HepG2 (cell line): ENCODE measurements around the gene LAMB4. TPM values are rescaled to one million over a fixed set of nuclear protein-coding genes. Genes with fewer than 3 reads are reported as not detected.

Experiments
- BCL6 ChIP-seq: IDR thresholded peaks from 2 replicates; pipeline ENCODE4 v1.6.1; 2016; ENCODE audit warnings: missing genetic modification reagents, missing compliant biosample characterization
- CHD2 ChIP-seq: IDR thresholded peaks from 2 replicates; pipeline ENCODE4 v1.6.1; 2011; ENCODE audit warnings: low read depth, low read length, improper control_type of control experiment
- CSRNP1 ChIP-seq: sonication (generic); formaldehyde crosslinking; IDR thresholded peaks from 2 replicates; pipeline ENCODE4 v1.8.1; 2023; ENCODE audit warnings: mild to moderate bottlenecking, missing genetic modification reagents
- DR1 ChIP-seq: sonication (generic); formaldehyde crosslinking; IDR thresholded peaks from 2 replicates; pipeline ENCODE4 v1.8.0; 2021; ENCODE audit warnings: mild to moderate bottlenecking, missing genetic modification reagents, inconsistent platforms
- EP300 ChIP-seq, 3 experiments: sonication (generic) in 1 of 3; formaldehyde crosslinking in 1 of 3; IDR thresholded peaks; 2 replicates each; pipeline versions ENCODE4 v1.5.1 to v1.6.1; 2011 to 2020; ENCODE audit warnings: low read depth in 2 of 3, low read length in 2 of 3, borderline replicate concordance in 1 of 3, improper control_type of control experiment in 1 of 3, mild to moderate bottlenecking in 1 of 3, missing genetic modification reagents in 1 of 3, moderate library complexity in 1 of 3
- HBP1 ChIP-seq: IDR thresholded peaks from 2 replicates; pipeline ENCODE4 v1.6.1; 2016; ENCODE audit warnings: low read depth, control low read depth
- HHEX ChIP-seq: IDR thresholded peaks from 2 replicates; pipeline ENCODE4 v1.6.1; 2016; ENCODE audit warnings: control low read depth
- HNF4A ChIP-seq: sonication (generic); formaldehyde crosslinking; IDR thresholded peaks from 2 replicates; pipeline ENCODE4 v1.4.0; 2020; ENCODE audit warnings: missing genetic modification reagents
- MAF1 ChIP-seq: sonication (generic); formaldehyde crosslinking; IDR thresholded peaks from 2 replicates; pipeline ENCODE4 v1.5.0; 2020; ENCODE audit warnings: missing genetic modification reagents, borderline replicate concordance
- NONO ChIP-seq, 2 experiments: fragments of 450-650 bp in 1 of 2; sonication (generic) in 1 of 2; formaldehyde crosslinking in 1 of 2; IDR thresholded peaks in 1 of 2; conservative IDR thresholded peaks in 1 of 2; 2 replicates each; pipeline versions ENCODE4 v1.6.1 to v1.8.0; 2017 to 2022; ENCODE audit warnings: mild to moderate bottlenecking in 1 of 2, missing genetic modification reagents in 1 of 2, moderate library complexity in 1 of 2
- NR2C2 ChIP-seq: sonication (generic); formaldehyde crosslinking; IDR thresholded peaks from 2 replicates; pipeline ENCODE4 v1.4.0; 2020; ENCODE audit warnings: missing genetic modification reagents, mild to moderate bottlenecking, moderate library complexity, borderline replicate concordance
- ONECUT2 ChIP-seq: sonication (generic); formaldehyde crosslinking; IDR thresholded peaks from 2 replicates; pipeline ENCODE4 v1.4.0; 2020; ENCODE audit warnings: missing genetic modification reagents
- PAF1 ChIP-seq: IDR thresholded peaks from 2 replicates; pipeline ENCODE4 v1.6.1; 2016; ENCODE audit warnings: missing genetic modification reagents, missing compliant biosample characterization
- PPARG ChIP-seq: conservative IDR thresholded peaks from 2 replicates; pipeline ENCODE4 v1.6.1; 2016; ENCODE audit warnings: missing biosample characterization, missing genetic modification reagents
- RFX3 ChIP-seq: IDR thresholded peaks from 2 replicates; pipeline ENCODE4 v1.6.1; 2016; ENCODE audit warnings: missing biosample characterization, missing genetic modification reagents
- SOX13 ChIP-seq, 3 experiments: fragments of 450-650 bp in 1 of 3; sonication (generic) in 1 of 3; formaldehyde crosslinking in 1 of 3; IDR thresholded peaks in 2 of 3; conservative IDR thresholded peaks in 1 of 3; 2 replicates each; pipeline versions ENCODE4 v1.5.0 to v1.6.1; 2016 to 2020; ENCODE audit warnings: antibody characterized with exemption in 1 of 3, mild to moderate bottlenecking in 1 of 3, missing compliant biosample characterization in 1 of 3, missing genetic modification reagents in 1 of 3, moderate library complexity in 1 of 3
- SRSF1 ChIP-seq: fragments of 200-400 bp; formaldehyde crosslinking; optimal IDR thresholded peaks from 2 replicates; pipeline ENCODE3; 2017; ENCODE audit warnings: mild to moderate bottlenecking, low read depth, low read length, moderate library complexity
- YEATS2 ChIP-seq: sonication (generic); formaldehyde crosslinking; IDR thresholded peaks from 2 replicates; pipeline ENCODE4 v1.4.0; 2020; ENCODE audit warnings: missing genetic modification reagents, borderline replicate concordance
- ZFP36L2 ChIP-seq: sonication (generic); formaldehyde crosslinking; IDR thresholded peaks from 2 replicates; pipeline ENCODE4 v1.4.0; 2020; ENCODE audit warnings: missing genetic modification reagents
- ZNF207 ChIP-seq: fragments of 450-650 bp; IDR thresholded peaks from 2 replicates; pipeline ENCODE4 v1.6.1; 2016; ENCODE audit warnings: antibody characterized with exemption, borderline replicate concordance
- ZNF530 ChIP-seq: sonication (generic); formaldehyde crosslinking; IDR thresholded peaks from 2 replicates; pipeline ENCODE4 v1.5.0; 2020; ENCODE audit warnings: low read depth, mild to moderate bottlenecking, missing genetic modification reagents
- ZNF891 ChIP-seq: sonication (generic); formaldehyde crosslinking; IDR thresholded peaks from 2 replicates; pipeline ENCODE4 v1.5.0; 2020; ENCODE audit warnings: mild to moderate bottlenecking, missing genetic modification reagents
- polyA plus RNA-seq, 8 experiments: library from polyadenylated mRNA; depleted of rRNA in 3 of 8; stranded (reverse) in 7 of 8; unstranded in 1 of 8; fragments of >200 nt; fragmentation: Illumina TruSeq in 4 of 8; extraction: Trizol in 4 of 8; gene quantifications; 2 replicates each; pipeline versions ENCODE4 v1.2.1 to v1.2.3, GENCODE V29; 2011 to 2016; ENCODE audit warnings: low read depth in 4 of 8, missing spikeins in 1 of 8, mixed read lengths in 1 of 8; ENCODE audit not compliant: insufficient read depth in 1 of 8
- total RNA-seq, 5 experiments: library from RNA; depleted of rRNA; stranded (reverse); fragments of >200 nt; fragmentation: Illumina TruSeq; extraction: Trizol; gene quantifications; 2 replicates each; pipeline ENCODE4 v1.2.3, GENCODE V29; 2016; ENCODE audit warnings: low read depth in 1 of 5
- TF ChIP-seq, protein P1 (sequence below): sonication (generic); formaldehyde crosslinking; IDR thresholded peaks from 2 replicates; pipeline ENCODE4 v1.5.0; 2020; ENCODE audit warnings: mild to moderate bottlenecking, missing genetic modification reagents

The LAMB4 gene
- total and polyA plus RNA-seq, 2 of the 13 experiments (the other 11 are each of a cell fraction or from before 2014, with no cell fraction given): 0.05 TPM; not detected in 1

GRCh38 chr7:108091461-108091831 is 38.7 kb downstream of the LAMB4 start (continued):
- TF ChIP-seq HBP1 (no peak), NR2C2 (CRISPR knock-in tag) (no peak), HNF4A (CRISPR knock-in tag) (no peak), DR1 (CRISPR knock-in tag) (no peak), ZNF891 (CRISPR knock-in tag) (no peak), BCL6 (CRISPR knock-in tag) (peak; percentile 46; the same call in 1 of the 2 replicates), YEATS2 (CRISPR knock-in tag) (no peak), RFX3 (CRISPR knock-in tag) (no peak), SOX13 (IDR thresholded peaks at IDR 0.05) (no peak), SOX13 (CRISPR knock-in tag; conservative IDR thresholded peaks at IDR 0.05 in 1 of 2, IDR thresholded peaks at IDR 0.05 in 1 of 2) (peak in 1 of 2 experiments; percentile 10; a peak in 1 of 4 replicates), EP300 (IDR thresholded peaks at IDR 0.05; ENCODE audit: low read depth in 2 of 2, low read length in 2 of 2) (peak in 1 of 2 experiments; percentile 32; a peak in 1 of 4 replicates), EP300 (CRISPR knock-in tag; IDR thresholded peaks at IDR 0.05; ENCODE audit: borderline replicate concordance) (no peak), PPARG (CRISPR knock-in tag) (no peak), ONECUT2 (CRISPR knock-in tag) (no peak), MAF1 (no peak), NONO (IDR thresholded peaks at IDR 0.05) (no peak), NONO (CRISPR knock-in tag; conservative IDR thresholded peaks at IDR 0.05) (no peak), HHEX (CRISPR knock-in tag) (no peak), ZFP36L2 (no peak), PAF1 (CRISPR knock-in tag) (no peak), ZNF530 (CRISPR knock-in tag) (no peak), SRSF1 (no peak), CHD2 (no peak), ZNF207 (no peak), CSRNP1 (CRISPR knock-in tag) (no peak)
- TF ChIP-seq, protein P1, sequence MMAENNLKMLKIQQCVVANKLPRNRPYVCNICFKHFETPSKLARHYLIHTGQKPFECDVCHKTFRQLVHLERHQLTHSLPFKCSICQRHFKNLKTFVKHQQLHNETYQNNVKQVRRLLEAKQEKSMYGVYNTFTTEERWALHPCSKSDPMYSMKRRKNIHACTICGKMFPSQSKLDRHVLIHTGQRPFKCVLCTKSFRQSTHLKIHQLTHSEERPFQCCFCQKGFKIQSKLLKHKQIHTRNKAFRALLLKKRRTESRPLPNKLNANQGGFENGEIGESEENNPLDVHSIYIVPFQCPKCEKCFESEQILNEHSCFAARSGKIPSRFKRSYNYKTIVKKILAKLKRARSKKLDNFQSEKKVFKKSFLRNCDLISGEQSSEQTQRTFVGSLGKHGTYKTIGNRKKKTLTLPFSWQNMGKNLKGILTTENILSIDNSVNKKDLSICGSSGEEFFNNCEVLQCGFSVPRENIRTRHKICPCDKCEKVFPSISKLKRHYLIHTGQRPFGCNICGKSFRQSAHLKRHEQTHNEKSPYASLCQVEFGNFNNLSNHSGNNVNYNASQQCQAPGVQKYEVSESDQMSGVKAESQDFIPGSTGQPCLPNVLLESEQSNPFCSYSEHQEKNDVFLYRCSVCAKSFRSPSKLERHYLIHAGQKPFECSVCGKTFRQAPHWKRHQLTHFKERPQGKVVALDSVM (CRISPR knock-in tag): no peak
